ENCODE results near the gene VDR.

VDR gene

GRCh38 chr12:47894068-47894467, 10.7 kb downstream of the VDR start:
- DNase-seq (ENCODE audit: low read depth), result no peak

- DNase-seq (ENCODE audit: low read depth), result peak; percentile 50
These were observed 12.0 kb downstream of the VDR start for GRCh38 chr12:47892819-47893218.

- DNase-seq (ENCODE audit: low read depth), result no peak
These were observed 13.4 kb downstream of the VDR start for GRCh38 chr12:47891356-47891755.

GRCh38 chr12:47889040-47889439, 15.8 kb downstream of the VDR start:
- no peak for DNase-seq (ENCODE audit: low read depth)

GRCh38 chr12:47888153-47888819, 16.5 kb downstream of the VDR start:
- DNase-seq (ENCODE audit: low read depth), result no peak

- no peak for DNase-seq (ENCODE audit: low read depth)
These were observed 17.3 kb downstream of the VDR start for GRCh38 chr12:47887529-47887928.

GRCh38 chr12:47886510-47887240, 18.1 kb downstream of the VDR start:
- no peak for DNase-seq (ENCODE audit: low read depth)

GRCh38 chr12:47885566-47885965, 19.2 kb downstream of the VDR start:
- DNase-seq (ENCODE audit: low read depth), result no peak

GRCh38 chr12:47885012-47885501, 19.7 kb downstream of the VDR start:
- no peak for DNase-seq (ENCODE audit: low read depth)

- no peak for DNase-seq (ENCODE audit: low read depth)
These were observed 20.3 kb downstream of the VDR start for GRCh38 chr12:47884501-47884900.

- no peak for DNase-seq (ENCODE audit: low read depth)
These were observed 21.1 kb downstream of the VDR start for GRCh38 chr12:47883663-47884195.

GRCh38 chr12:47882781-47883546, 21.8 kb downstream of the VDR start:
- no peak for DNase-seq (ENCODE audit: low read depth)

- peak; percentile 98 for DNase-seq (ENCODE audit: low read depth)
These were observed 22.9 kb downstream of the VDR start for GRCh38 chr12:47881826-47882427.

- DNase-seq (ENCODE audit: low read depth), result peak; percentile 16
These were observed 23.7 kb downstream of the VDR start for GRCh38 chr12:47881051-47881450.

GRCh38 chr12:47878918-47879481, 25.8 kb downstream of the VDR start:
- no peak for DNase-seq (ENCODE audit: low read depth)

GRCh38 chr12:47878293-47878917, 26.4 kb downstream of the VDR start:
- no peak for DNase-seq (ENCODE audit: low read depth)

- no peak for DNase-seq (ENCODE audit: low read depth)
These were observed 27.7 kb downstream of the VDR start for GRCh38 chr12:47877081-47877480.

- no peak for DNase-seq (ENCODE audit: low read depth)
These were observed 28.3 kb downstream of the VDR start for GRCh38 chr12:47876440-47876960.

- no peak for DNase-seq (ENCODE audit: low read depth)
These were observed 28.9 kb downstream of the VDR start for GRCh38 chr12:47875746-47876439.

GRCh38 chr12:47874316-47874715, 30.5 kb downstream of the VDR start:
- no peak for DNase-seq (ENCODE audit: low read depth)

Data from fibroblast of gingiva (primary cell).